ENCODE results near the gene CLEC18B.
"Not testable (repeated sequence)": the region's sequence is repeated elsewhere in the genome, so short reads cannot be mapped to it uniquely, and the experiment has no call there.

GRCh38 chr16:74419811-74420210 is 1.5 kb downstream of the CLEC18B start:
- TF ChIP-seq CTCF (IDR thresholded peaks at IDR 0.05); EP300 (IDR thresholded peaks at IDR 0.05; ENCODE audit: low read depth); POLR2A (IDR thresholded peaks at IDR 0.05): not testable (repeated sequence)

All from transverse colon (tissue), 3 donors.